ENCODE data around the gene GABBR1.

The GABBR1 gene

GRCh38 chr6:29652198-29652584 lies 19.2 kb upstream of the GABBR1 start:
- no peak for DNase-seq

GRCh38 chr6:29651413-29652197 lies 18.6 kb upstream of the GABBR1 start:
- DNase-seq, result no peak

- DNase-seq, result peak; percentile 92
Measured at GRCh38 chr6:29649701-29650673, 17.0 kb upstream of the GABBR1 start.

GRCh38 chr6:29647927-29648642 lies 15.1 kb upstream of the GABBR1 start:
- no peak for DNase-seq

- DNase-seq, result no peak
Measured at GRCh38 chr6:29641430-29642148, 8.6 kb upstream of the GABBR1 start.

GRCh38 chr6:29637247-29637646 lies 4.3 kb upstream of the GABBR1 start:
- no peak for DNase-seq

GRCh38 chr6:29633534-29633905 lies 537 bp upstream of the GABBR1 start:
- no peak for DNase-seq

GRCh38 chr6:29631860-29632731 lies 887 bp downstream of the GABBR1 start:
- no peak for DNase-seq

- no peak for DNase-seq
Measured at GRCh38 chr6:29631209-29631810, 1.7 kb downstream of the GABBR1 start.

- no peak for DNase-seq
Measured at GRCh38 chr6:29630315-29630714, 2.7 kb downstream of the GABBR1 start.

- no peak for DNase-seq
Measured at GRCh38 chr6:29629571-29629970, 3.4 kb downstream of the GABBR1 start.

- DNase-seq, result peak; percentile 55
Measured at GRCh38 chr6:29628419-29629281, 4.3 kb downstream of the GABBR1 start.

- no peak for DNase-seq
Measured at GRCh38 chr6:29627755-29628418, 5.1 kb downstream of the GABBR1 start.

GRCh38 chr6:29626948-29627754 lies 5.8 kb downstream of the GABBR1 start:
- no peak for DNase-seq

GRCh38 chr6:29625337-29625930 lies 7.5 kb downstream of the GABBR1 start:
- DNase-seq, result no peak

- DNase-seq, result no peak
Measured at GRCh38 chr6:29624520-29624961, 8.4 kb downstream of the GABBR1 start.

- DNase-seq, result no peak
Measured at GRCh38 chr6:29620630-29621029, 12.4 kb downstream of the GABBR1 start.

GRCh38 chr6:29619578-29620160 lies 13.3 kb downstream of the GABBR1 start:
- no peak for DNase-seq
